Tibial artery (tissue), 4 donors: ENCODE results near the gene RCHY1.
"Not testable (repeated sequence)": the region's sequence is repeated elsewhere in the genome, so short reads cannot be mapped to it uniquely, and the experiment has no call there.

Experiments used
- DNase-seq, 2 donors: peaks; one replicate each; pipeline ENCODE4 v3.0.0-alpha.2; 2019
- H3K27ac ChIP-seq, 2 donors: fragments of 200-600 bp; sonication (generic) in 1 of 2; 1 replicate in 1 of 2; 2 replicates in 1 of 2; pipeline ENCODE4 v1.5.1; 2018 to 2019; ENCODE audit warnings: mild to moderate bottlenecking in 1 of 2
- H3K27me3 ChIP-seq, 2 donors: fragments of 200-600 bp; sonication (generic) in 1 of 2; one replicate each; pipeline versions ENCODE4 v1.5.1 to v1.6.0; 2016 to 2019
- H3K36me3 ChIP-seq, 3 donors: fragments of 200-600 bp; sonication (generic) in 2 of 3; one replicate each; pipeline ENCODE4 v1.5.1; 2016 to 2019; ENCODE audit warnings: mild to moderate bottlenecking in 2 of 3
- H3K4me1 ChIP-seq, 4 donors: fragments of 200-600 bp; sonication (generic) in 2 of 4; 1 replicate in 3 of 4; 2 replicates in 1 of 4; pipeline ENCODE4 v1.5.1; 2016 to 2019
- H3K4me3 ChIP-seq, 2 donors: fragments of 200-600 bp; sonication (generic) in 1 of 2; 1 replicate in 1 of 2; 2 replicates in 1 of 2; pipeline ENCODE4 v1.5.1; 2018 to 2019; ENCODE audit warnings: mild to moderate bottlenecking in 2 of 2
- H3K9me3 ChIP-seq, 3 donors: fragments of 200-600 bp; sonication (generic) in 1 of 3; one replicate each; pipeline ENCODE4 v1.5.1; 2016 to 2019
- intact Hi-C: fragments of 100-400 bp; cut with DNase I; formaldehyde crosslinking; loops from one replicate; pipeline ENCODE4 v1.15.0; 2023; ENCODE audit warnings: low total_unique reads
- TF ChIP-seq, protein P1 (sequence below), 2 experiments: fragments of 200-600 bp in 1 of 2; fragments of 450-650 bp in 1 of 2; IDR thresholded peaks; one replicate each; pipeline ENCODE4 v1.5.1; 2017 to 2019; ENCODE audit warnings: antibody characterized with exemption in 2 of 2, mild to moderate bottlenecking in 1 of 2, moderate library complexity in 1 of 2

Gene RCHY1

DNA sequence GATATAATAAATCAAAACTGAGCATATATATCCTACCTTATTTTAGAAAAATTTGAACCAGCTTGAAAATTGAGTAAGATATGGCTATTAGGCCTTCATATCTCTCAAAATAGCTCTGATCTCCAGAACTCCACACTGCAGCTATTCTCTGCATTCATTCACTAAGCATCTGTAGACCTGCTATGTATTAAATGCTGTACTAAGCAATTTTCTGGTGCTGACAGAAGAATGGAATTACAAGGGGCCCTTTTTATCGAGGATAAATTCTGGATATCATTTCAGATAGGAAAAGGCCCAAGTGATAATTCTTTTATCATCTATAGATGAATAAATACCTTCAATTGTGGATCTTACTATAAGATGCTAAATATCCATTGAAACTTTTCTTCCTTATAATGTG, 1.9 kb upstream of the RCHY1 start:
- peaks cover 10 to 21% (median 11%) of the 10 kb centered on the region in 3 donors for H3K36me3 ChIP-seq
- no peak overlapping the region for H3K4me3 ChIP-seq
- peaks cover 0 to 36% (median 25%) of the 10 kb centered on the region in 4 donors for H3K4me1 ChIP-seq
- DNase-seq: no peak
- TF ChIP-seq, protein P1, sequence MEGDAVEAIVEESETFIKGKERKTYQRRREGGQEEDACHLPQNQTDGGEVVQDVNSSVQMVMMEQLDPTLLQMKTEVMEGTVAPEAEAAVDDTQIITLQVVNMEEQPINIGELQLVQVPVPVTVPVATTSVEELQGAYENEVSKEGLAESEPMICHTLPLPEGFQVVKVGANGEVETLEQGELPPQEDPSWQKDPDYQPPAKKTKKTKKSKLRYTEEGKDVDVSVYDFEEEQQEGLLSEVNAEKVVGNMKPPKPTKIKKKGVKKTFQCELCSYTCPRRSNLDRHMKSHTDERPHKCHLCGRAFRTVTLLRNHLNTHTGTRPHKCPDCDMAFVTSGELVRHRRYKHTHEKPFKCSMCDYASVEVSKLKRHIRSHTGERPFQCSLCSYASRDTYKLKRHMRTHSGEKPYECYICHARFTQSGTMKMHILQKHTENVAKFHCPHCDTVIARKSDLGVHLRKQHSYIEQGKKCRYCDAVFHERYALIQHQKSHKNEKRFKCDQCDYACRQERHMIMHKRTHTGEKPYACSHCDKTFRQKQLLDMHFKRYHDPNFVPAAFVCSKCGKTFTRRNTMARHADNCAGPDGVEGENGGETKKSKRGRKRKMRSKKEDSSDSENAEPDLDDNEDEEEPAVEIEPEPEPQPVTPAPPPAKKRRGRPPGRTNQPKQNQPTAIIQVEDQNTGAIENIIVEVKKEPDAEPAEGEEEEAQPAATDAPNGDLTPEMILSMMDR (IDR thresholded peaks at IDR 0.05): no peak
- no peaks in the 10 kb centered on the region for H3K9me3 ChIP-seq
- intact Hi-C loops: no loop called here
- no peaks in the 10 kb centered on the region for H3K27me3 ChIP-seq
- peak overlapping the region in 1 of 2 donors; percentile 91 for H3K27ac ChIP-seq

DNA sequence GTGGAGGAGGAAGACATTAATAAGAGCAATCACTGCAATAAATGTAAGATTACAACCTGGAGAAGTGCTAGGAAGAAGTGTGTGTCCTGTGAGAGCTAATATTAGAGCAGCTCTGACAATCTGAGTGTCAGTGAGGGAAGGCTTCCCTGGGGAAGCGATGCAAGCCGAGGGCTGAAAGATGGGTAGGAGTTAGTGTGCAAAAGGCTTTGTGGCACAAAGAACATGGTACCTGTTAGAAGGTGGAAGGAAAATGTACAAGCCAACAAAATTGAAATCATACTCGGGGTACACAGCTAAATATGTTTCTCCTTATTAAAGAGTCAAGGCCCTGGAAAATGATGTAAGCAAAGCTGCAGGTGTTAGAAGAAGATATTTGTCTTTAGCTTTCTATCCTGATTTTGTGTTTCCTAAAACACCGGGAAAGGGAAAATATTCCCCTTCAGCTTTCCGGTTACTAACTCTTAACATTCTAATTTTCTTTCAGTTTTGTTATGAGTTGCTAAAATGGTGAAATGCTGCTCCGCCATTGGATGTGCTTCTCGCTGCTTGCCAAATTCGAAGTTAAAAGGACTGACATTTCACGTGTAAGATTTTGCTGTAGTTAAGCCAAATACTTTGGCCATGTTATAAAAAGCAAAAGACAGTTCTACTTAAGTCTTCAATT, 878 bp upstream of the RCHY1 start:
- Histone ChIP-seq H3K9me3 (no peaks in the 10 kb centered on the region), H3K36me3 (peaks cover 10 to 21% (median 11%) of the 10 kb centered on the region in 3 donors), H3K4me3 (peak overlapping the region; percentile 63 to 93), H3K27ac (peak overlapping the region; percentile 91 to 98), H3K27me3 (no peaks in the 10 kb centered on the region), H3K4me1 (peaks cover 0 to 46% (median 27%) of the 10 kb centered on the region in 4 donors)
- intact Hi-C loops: loop anchor here (2.0 kb wide), 1 partner anchor 580 kb away; no protein-coding TSS in a partner anchor
- TF ChIP-seq, protein P1 (IDR thresholded peaks at IDR 0.05): no peak
- no peak for DNase-seq

DNA sequence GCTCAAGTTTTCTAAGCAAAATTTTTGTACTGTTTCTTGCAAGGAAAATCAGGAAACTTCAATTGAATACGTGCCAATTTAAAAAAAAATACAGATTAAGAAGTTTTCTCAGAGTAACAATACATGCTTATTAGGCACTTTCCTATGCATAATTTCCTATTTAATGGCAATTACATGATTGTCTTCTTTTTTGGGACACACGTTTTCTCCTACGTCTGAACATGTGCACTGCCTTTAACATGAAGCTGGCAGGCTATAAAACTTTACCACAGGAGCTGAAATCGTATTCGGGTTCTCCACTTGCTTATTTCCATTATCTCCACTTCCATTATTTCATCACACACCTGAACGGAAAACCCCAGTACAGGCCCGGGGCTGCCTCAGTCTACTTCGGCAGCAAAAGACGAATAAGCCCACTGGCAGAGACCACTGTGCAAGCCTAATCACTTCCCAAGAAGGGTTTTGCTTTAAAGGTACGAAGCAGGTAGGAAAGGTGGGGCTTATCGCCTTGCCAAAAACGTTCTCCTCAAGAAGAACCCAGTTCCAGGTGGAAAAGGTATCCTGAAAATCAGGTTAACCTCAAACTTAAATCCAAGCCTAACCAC, 575 bp downstream of the RCHY1 start:
- no peaks in the 10 kb centered on the region for H3K9me3 ChIP-seq
- peaks cover 9 to 14% (median 10%) of the 10 kb centered on the region in 3 donors for H3K36me3 ChIP-seq
- H3K27me3 ChIP-seq: no peaks in the 10 kb centered on the region
- H3K4me1 ChIP-seq: peaks cover 0 to 59% (median 27%) of the 10 kb centered on the region in 4 donors
- intact Hi-C loops: loop anchor here (2.0 kb wide), 1 partner anchor 579 kb away; no protein-coding TSS in a partner anchor
- TF ChIP-seq, protein P1 (IDR thresholded peaks at IDR 0.05): no peak
- H3K4me3 ChIP-seq: peak overlapping the region; percentile 63 to 93
- peak overlapping the region; percentile 91 to 98 for H3K27ac ChIP-seq
- no peak for DNase-seq

DNA sequence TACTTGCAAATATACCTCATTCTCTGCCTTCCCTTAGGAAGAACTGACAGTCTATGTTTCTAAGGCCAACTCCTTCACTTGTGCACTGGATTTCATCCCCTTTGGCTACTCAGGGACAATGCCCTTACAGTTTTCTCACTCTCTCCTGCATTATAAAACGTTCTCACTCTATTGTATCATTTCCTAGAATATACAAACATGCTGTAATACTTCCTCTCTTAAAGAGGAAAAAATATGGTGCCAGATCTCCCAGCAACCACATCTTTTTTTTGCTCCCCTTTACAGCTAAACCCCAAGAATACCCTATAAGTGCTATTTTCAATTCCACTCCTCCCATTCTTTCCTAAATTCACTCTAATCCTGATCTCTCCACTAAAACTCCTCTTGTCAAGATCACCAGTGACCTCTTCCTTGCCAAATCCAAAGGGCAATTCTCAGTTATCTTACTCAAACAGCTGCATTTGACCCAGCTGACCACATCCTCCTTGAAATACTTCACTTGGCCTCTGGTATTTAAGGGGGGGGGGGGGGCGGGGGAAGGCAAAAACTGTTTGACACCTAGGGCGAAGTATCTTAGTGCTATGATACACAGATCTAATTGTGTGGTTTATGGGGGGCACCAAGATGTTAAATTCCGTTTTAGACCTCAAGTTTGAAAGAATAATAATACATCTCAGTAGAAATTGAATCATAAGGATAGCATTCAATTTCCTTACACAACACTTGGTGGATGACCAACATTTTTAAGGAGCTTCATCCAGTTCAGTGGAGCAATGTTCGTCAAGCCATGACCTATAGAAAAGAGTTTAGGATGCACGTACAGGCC, 1.6 kb downstream of the RCHY1 start:
- no peak for DNase-seq
- TF ChIP-seq, protein P1 (IDR thresholded peaks at IDR 0.05): no peak
- peaks cover 0 to 59% (median 27%) of the 10 kb centered on the region in 4 donors for H3K4me1 ChIP-seq

DNA sequence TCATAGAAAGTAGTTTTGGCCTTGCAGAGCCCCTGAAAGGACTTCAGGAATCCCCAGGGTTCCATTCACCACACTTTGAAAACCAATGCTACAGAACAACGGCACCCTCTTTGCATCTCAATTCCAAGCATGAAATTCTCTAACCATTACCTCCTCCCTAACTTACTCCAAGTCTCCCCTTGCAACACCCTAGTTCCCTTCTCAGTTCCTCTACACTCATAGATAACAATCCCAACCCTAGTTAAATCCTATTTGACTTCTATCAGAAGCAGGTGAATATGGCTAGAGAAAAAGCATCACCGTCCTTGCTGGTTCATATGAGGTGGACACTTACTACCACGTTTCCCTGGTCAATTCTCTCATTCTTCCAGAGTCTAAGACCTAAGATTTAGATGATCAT, 2.4 kb downstream of the RCHY1 start:
- TF ChIP-seq, protein P1 (IDR thresholded peaks at IDR 0.05): no peak
- H3K4me1 ChIP-seq: peaks cover 0 to 59% (median 27%) of the 10 kb centered on the region in 4 donors
- intact Hi-C loops: no loop called here
- H3K36me3 ChIP-seq: peaks cover 0 to 4% (median 4%) of the 10 kb centered on the region in 3 donors
- no peak for DNase-seq
- peak overlapping the region in 1 of 2 donors; percentile 91 for H3K27ac ChIP-seq
- no peaks in the 10 kb centered on the region for H3K9me3 ChIP-seq
- H3K27me3 ChIP-seq: no peaks in the 10 kb centered on the region
- H3K4me3 ChIP-seq: peak overlapping the region in 1 of 2 donors; percentile 93

More for the DNA sequence above, 1.6 kb downstream of the RCHY1 start:
- Histone ChIP-seq H3K9me3 (no peaks in the 10 kb centered on the region), H3K27ac (peak overlapping the region; percentile 91 to 98), H3K36me3 (peaks cover 0 to 10% (median 10%) of the 10 kb centered on the region in 3 donors), H3K27me3 (no peaks in the 10 kb centered on the region), H3K4me3 (peak overlapping the region; percentile 63 to 93)
- intact Hi-C loops: no loop called here

DNA sequence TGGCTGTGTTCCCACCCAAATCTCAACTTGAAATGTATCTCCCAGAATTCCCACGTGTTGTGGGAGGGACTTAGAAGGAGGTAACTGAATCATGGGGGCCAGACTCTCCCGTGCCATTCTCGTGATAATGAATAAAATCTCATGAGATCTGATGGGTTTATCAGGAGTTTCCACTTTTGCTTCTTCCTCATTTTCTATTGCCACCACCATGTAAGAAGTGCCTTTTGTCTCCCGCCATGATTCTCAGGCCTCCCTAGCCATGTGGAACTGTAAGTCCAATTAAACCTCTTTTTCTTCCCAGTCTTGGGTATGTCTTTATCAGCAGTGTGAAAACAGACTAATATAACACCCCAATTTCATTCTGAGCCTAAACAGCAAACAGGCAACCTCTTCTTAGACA, 4.6 kb downstream of the RCHY1 start:
- H3K9me3 ChIP-seq, H3K36me3 ChIP-seq, DNase-seq, H3K27ac ChIP-seq, intact Hi-C loops, H3K4me3 ChIP-seq, H3K27me3 ChIP-seq: not testable (repeated sequence)
- peaks cover 0 to 45% (median 15%) of the 10 kb centered on the region in 4 donors for H3K4me1 ChIP-seq
